Measurements from ENCODE around the gene CNRIP1.

Gene CNRIP1

DNA sequence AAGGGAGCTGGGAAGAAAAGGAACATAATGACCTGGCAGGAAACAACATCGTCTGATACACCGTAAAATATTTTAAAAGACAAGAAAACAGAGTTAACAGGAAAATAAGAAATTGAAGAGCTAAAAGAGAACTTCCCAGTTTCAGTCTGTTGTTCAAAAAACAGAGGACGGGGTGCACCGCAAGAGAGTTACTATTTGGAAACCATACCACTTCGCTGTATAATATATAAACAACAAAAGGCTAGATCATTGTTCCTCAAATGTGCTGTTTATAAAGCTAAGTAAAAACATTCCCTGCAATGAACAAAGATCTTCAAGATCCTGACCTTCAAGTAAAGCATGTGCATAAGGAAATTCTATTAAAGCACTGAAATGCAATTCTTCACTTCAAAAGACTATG is 69.6 kb downstream of the CNRIP1 start:
- DNase-seq: no peak

- no peak for DNase-seq
Observed at GRCh38 chr2:68248806-68249205, 70.9 kb downstream of the CNRIP1 start.

DNA sequence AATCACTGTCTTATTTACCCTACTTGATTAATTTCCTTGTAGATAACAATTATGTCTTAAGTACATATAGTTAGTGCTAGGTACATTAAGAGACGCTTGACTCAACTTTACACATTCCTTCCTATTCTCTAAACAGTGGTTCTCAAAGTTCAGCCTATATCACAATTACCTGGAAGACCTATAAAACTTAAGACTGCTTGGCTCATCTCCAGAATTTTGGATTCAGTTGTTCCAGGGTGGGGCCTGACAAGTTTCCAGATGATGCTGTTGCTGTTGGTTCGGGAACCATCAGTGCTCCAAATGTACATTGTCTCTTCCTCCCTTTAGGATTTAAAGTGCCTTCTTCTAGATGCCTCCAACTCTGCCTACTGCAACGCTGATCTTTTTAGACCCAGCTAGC is 71.4 kb downstream of the CNRIP1 start:
- no peak for DNase-seq

- DNase-seq: no peak
Observed at GRCh38 chr2:68246396-68246795, 73.4 kb downstream of the CNRIP1 start.

- no peak for DNase-seq
Observed at GRCh38 chr2:68245672-68246071, 74.1 kb downstream of the CNRIP1 start.

DNA sequence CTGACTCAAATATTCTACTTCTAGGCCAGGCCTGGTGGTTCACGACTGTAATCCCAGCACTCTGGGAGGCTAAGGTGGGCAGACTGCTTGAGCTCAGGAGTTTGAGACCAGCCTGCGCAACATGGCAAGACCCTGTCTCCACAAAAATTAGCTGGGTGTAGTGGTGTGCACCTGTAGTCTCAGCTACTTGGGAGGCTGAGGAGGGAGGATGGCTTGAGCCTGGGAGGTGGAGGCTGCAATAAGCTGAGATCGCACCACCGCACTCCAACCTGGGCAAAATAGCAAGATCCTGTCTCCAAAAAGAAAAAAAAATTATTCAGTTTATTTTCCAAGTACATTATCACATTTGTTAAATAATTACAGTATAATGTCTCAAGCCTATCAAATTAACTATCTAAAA is 74.7 kb downstream of the CNRIP1 start:
- no peak for DNase-seq

GRCh38 chr2:68244456-68244855 is 75.3 kb downstream of the CNRIP1 start:
- DNase-seq: no peak

Data from activated effector memory CD4-positive, alpha-beta T cell treated with Interleukin-2 at 50 U/mL for 16 hours (primary cell).